Ovary (tissue), 9 donors: ENCODE data around the gene XPO1. TPM values are rescaled to one million over a fixed set of nuclear protein-coding genes. Genes with fewer than 3 reads are reported as not detected.
"Not testable (repeated sequence)": the region's sequence is repeated elsewhere in the genome, so short reads cannot be mapped to it uniquely, and the experiment has no call there.

Source experiments
- DNase-seq, 5 donors: peaks; one replicate each; pipeline ENCODE4 v3.0.0-alpha.2; 2019 to 2020
- H3K27ac ChIP-seq, 2 donors: fragments of 200-600 bp; one replicate each; pipeline versions ENCODE4 v1.5.1 to v1.8.0; 2019 to 2022
- H3K27me3 ChIP-seq: fragments of 200-600 bp; one replicate; pipeline ENCODE4 v1.8.0; 2022
- H3K36me3 ChIP-seq: fragments of 200-600 bp; sonication (generic); one replicate; pipeline ENCODE4 v1.5.1; 2019
- H3K4me1 ChIP-seq: one replicate; pipeline ENCODE4 v1.8.1; 2013; ENCODE audit warnings: mild to moderate bottlenecking, moderate library complexity; ENCODE audit not compliant: insufficient read depth
- H3K4me3 ChIP-seq: fragments of 200-600 bp; sonication (generic); one replicate; pipeline ENCODE4 v1.5.1; 2017
- H3K9me3 ChIP-seq, 2 donors: fragments of 200-600 bp in 1 of 2; sonication (generic) in 1 of 2; one replicate each; pipeline versions ENCODE4 v1.5.1 to v1.8.1; 2013 to 2019; ENCODE audit warnings: mild to moderate bottlenecking in 1 of 2, moderate library complexity in 1 of 2
- CTCF ChIP-seq, 3 donors: fragments of 450-650 bp in 2 of 3; fragments of 200-600 bp in 1 of 3; IDR thresholded peaks; one replicate each; pipeline versions ENCODE4 v1.5.1 to v1.8.0; 2016 to 2022; ENCODE audit warnings: antibody characterized with exemption in 3 of 3, mild to moderate bottlenecking in 1 of 3
- EP300 ChIP-seq: sonication (generic); formaldehyde crosslinking; IDR thresholded peaks from one replicate; pipeline ENCODE4 v1.6.1; 2017; ENCODE audit warnings: antibody characterized with exemption
- POLR2A ChIP-seq: fragments of 450-650 bp; IDR thresholded peaks from one replicate; pipeline ENCODE4 v1.6.1; 2017; ENCODE audit warnings: antibody characterized with exemption, mild to moderate bottlenecking, moderate library complexity
- WGBS, 3 donors: extraction: QIAGEN DNeasy Blood & Tissue Kit in 1 of 3; methylation state at CpG; one replicate each; pipeline versions ENCODE4 v1.1.5 to v1.1.7; 2013 to 2017; 5-methylcytosine and 5-hydroxymethylcytosine counted together
- intact Hi-C, 4 donors: fragments of 100-400 bp; cut with DNase I; formaldehyde crosslinking; loops; one replicate each; pipeline versions ENCODE4 v1.11.0 to v1.15.1; 2022 to 2023
- polyA plus RNA-seq, 2 donors: library from polyadenylated mRNA; stranded (reverse); fragments of 200-250 nt in 1 of 2; fragments of 350-450 nt in 1 of 2; fragmentation: Illumina TruSeq in 1 of 2; extraction: RNeasy Lipid Tissue Mini Kit (QIAGEN cat#74804) in 1 of 2; gene quantifications; one replicate each; pipeline ENCODE4 v1.2.3, GENCODE V29; 2013 to 2014
- total RNA-seq, 7 donors: library from RNA; depleted of rRNA in 2 of 7; stranded (reverse); fragments of >200 nt in 2 of 7; fragmentation: NEBNext Ultra II Directional in 3 of 7; extraction: Animal tissue kit (Norgen Biotek cat#: 25700) in 3 of 7; gene quantifications; one replicate each; pipeline versions ENCODE4 v1.1.0 to v1.2.4, GENCODE V29; 2016 to 2023
- donor health status: DM: no; HTN: no; CAD: no; lungs with moderate emphysema.
- donor health status: DM: no; HTN: no; CAD: no.
- donor health status: Bipolar disorder and iron deficiency.
- donor health status: DM: yes; HTN: yes; CAD: no.
- donor health status: DM: no; HTN: no; CAD: no.
- donor health status: DM: yes; HTN: yes; CAD: no.

XPO1 gene
- total and polyA plus RNA-seq, 9 donors, result 48.0 to 211 (median 99.4) TPM

DNA sequence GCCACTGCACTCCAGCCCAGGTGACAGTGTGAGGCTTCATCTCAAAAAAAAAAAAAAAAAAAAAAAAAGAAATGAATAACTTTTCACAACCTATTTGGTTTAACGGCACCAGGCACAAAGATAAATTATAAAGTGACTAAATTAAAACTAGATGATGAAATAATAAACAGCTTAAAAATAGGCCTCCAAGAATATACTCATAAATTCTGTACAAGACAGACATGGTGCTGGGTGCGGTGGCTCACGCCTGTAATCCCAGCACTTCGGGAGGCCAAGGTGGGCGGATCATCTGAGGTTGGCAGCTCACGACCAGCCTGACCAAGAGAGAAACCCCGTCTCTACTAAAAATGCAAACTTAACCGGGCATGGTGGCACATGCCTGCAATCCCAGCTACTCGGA is 87.0 kb downstream of the XPO1 start:
- TF ChIP-seq EP300 (no peak), CTCF (IDR thresholded peaks at IDR 0.05) (no peak), POLR2A (no peak)
- no peak overlapping the region for H3K4me3 ChIP-seq
- WGBS, 3 donors, result 91 to 96% (median 96%) methylated on average over 9 of the region's 9 CpGs
- H3K4me1 ChIP-seq, result peaks cover 7% of the 10 kb centered on the region
- no peaks in the 10 kb centered on the region for H3K36me3 ChIP-seq
- intact Hi-C loops, result no loop called here
- no peak overlapping the region for H3K27ac ChIP-seq
- no peak for DNase-seq
- H3K9me3 ChIP-seq, result no peaks in the 10 kb centered on the region
- no peaks in the 10 kb centered on the region for H3K27me3 ChIP-seq

DNA sequence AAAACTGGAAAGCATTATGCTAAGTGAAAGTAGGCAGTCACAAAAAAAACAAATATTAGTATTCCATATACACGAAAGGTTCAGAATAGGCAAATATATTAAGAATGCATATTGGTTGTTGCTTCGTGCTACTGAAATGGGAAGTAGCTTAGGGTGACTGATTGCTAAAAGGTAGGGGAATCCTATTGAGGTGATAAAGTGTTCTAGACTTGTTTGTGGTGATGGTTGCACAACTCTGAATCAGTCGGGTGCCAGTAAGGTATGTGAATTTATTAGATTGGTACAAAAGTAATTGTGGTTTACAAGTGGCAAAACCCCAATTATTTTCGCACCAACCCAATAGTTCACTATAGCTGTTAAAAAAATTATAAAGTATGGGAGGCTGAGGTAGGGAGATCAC is 88.0 kb downstream of the XPO1 start:
- no peaks in the 10 kb centered on the region for H3K27me3 ChIP-seq
- no peak for TF ChIP-seq POLR2A
- no peak for TF ChIP-seq CTCF (IDR thresholded peaks at IDR 0.05)
- TF ChIP-seq EP300, result no peak
- H3K4me3 ChIP-seq, result no peak overlapping the region
- no peaks in the 10 kb centered on the region for H3K36me3 ChIP-seq
- 93 to 95% (median 94%) methylated on average over 4 of the region's 4 CpGs for WGBS, 3 donors
- intact Hi-C loops, result no loop called here
- no peaks in the 10 kb centered on the region for H3K9me3 ChIP-seq
- no peak overlapping the region for H3K27ac ChIP-seq
- H3K4me1 ChIP-seq, result peaks cover 11% of the 10 kb centered on the region
- no peak for DNase-seq

DNA sequence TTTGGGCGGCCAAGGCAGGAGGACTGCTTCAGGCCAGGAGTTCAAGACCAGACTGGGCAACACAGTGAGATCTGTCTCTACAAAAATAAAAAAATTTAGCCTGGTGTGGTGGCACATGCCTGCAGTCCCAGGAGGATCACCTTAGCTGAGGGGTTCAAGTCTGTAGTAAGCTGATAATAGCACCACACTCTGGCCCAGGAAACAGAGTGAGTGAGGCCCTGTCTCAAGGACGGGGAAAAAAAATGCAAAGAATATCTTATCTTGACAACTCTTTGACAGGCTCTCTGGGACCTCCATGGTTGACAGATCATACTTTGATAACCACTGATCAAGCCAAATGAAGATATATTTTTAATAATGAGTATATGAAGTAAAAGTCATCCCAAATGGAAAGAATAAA is 89.9 kb downstream of the XPO1 start:
- 91 to 96% (median 94%) methylated on average over 2 of the region's 2 CpGs for WGBS, 3 donors
- Histone ChIP-seq H3K4me1 (peaks cover 7% of the 10 kb centered on the region), H3K4me3 (no peak overlapping the region), H3K27me3 (no peaks in the 10 kb centered on the region), H3K36me3 (no peaks in the 10 kb centered on the region), H3K27ac (no peak overlapping the region), H3K9me3 (no peaks in the 10 kb centered on the region)
- TF ChIP-seq CTCF (IDR thresholded peaks at IDR 0.05) (no peak), POLR2A (no peak), EP300 (no peak)
- intact Hi-C loops, result no loop called here
- DNase-seq, result no peak

DNA sequence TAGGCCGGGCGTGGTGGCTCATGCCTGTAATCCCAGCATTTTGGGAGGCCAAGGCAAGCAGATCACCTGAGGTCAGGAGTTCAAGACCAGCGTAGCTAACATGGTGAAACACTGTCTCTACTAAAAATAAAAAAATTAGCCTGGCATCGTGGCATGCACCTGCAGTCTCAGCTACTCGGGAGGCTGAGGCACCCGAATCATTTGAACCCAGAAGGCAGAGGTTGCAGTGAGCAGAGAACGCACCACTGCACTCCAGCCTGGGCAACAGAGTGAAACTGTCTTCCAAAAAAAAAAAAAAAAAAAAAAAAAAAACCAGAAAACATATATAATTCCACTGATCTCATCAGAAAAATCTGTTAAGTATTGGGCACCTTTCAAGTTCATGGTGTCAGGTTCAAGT is 91.2 kb downstream of the XPO1 start:
- not testable (repeated sequence) for H3K4me3 ChIP-seq

GRCh38 chr2:61443342-61444041 is 94.7 kb downstream of the XPO1 start:
- no peak for DNase-seq
- no peak overlapping the region for H3K4me3 ChIP-seq
- no peaks in the 10 kb centered on the region for H3K27me3 ChIP-seq
- H3K36me3 ChIP-seq, result no peaks in the 10 kb centered on the region
- H3K4me1 ChIP-seq, result peaks cover 14% of the 10 kb centered on the region
- no peak overlapping the region for H3K27ac ChIP-seq
- intact Hi-C loops, result no loop called here
- WGBS, 3 donors, result 93 to 94% (median 94%) methylated on average over 7 of the region's 7 CpGs
- H3K9me3 ChIP-seq, result no peaks in the 10 kb centered on the region
- TF ChIP-seq CTCF (IDR thresholded peaks at IDR 0.05), result no peak
- TF ChIP-seq EP300, result no peak
- no peak for TF ChIP-seq POLR2A

More for the DNA sequence above, 91.2 kb downstream of the XPO1 start:
- WGBS, 3 donors, result 89 to 91% (median 91%) methylated on average over 7 of the region's 7 CpGs
- H3K36me3 ChIP-seq, H3K27ac ChIP-seq, intact Hi-C loops, H3K27me3 ChIP-seq, DNase-seq, H3K4me1 ChIP-seq, H3K9me3 ChIP-seq: not testable (repeated sequence)
